ENCODE results near the gene FIBP. TPM values are rescaled to one million over a fixed set of nuclear protein-coding genes. Genes with fewer than 3 reads are reported as not detected.
A peak's percentile ranks its signal among the peaks of the same experiment; 100 is the strongest.

Gene FIBP
- total RNA-seq, 4 donors from 2014 or later, result 33.2 to 74.3 (median 48.6) TPM

DNA sequence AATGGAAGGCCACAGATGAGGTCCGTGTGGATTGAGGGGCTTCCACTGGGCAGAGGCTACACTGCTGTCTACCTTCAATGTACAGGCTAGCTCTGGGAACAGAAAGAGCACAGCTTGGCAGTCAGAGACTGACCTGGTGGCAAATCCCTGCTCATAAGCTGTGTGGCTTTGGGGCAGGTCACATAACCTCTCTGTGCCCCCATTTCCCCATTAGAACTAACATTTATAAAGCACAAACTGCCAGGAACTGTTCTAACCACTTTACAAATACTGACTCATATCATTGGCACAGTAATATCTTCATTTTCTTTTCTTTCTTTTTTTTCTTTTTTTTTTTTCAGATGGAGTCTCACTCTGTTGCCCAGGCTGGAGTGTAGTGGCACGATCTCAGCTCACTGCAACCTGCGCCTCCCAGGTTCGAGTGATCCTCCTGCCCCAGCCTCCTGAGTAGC is 8.8 kb upstream of the FIBP start:
- Histone ChIP-seq H3K9me3 (no peaks in the 10 kb centered on the region), H3K4me1 (peaks cover 41 to 50% (median 44%) of the 10 kb centered on the region in 4 donors), H3K4me3 (no peak overlapping the region), H3K27me3 (peaks cover 0 to 11% (median 0%) of the 10 kb centered on the region in 4 donors), H3K36me3 (no peaks in the 10 kb centered on the region), H3K27ac (replicated peaks in 1 of 4) (no peak overlapping the region)
- TF ChIP-seq, protein P1, sequence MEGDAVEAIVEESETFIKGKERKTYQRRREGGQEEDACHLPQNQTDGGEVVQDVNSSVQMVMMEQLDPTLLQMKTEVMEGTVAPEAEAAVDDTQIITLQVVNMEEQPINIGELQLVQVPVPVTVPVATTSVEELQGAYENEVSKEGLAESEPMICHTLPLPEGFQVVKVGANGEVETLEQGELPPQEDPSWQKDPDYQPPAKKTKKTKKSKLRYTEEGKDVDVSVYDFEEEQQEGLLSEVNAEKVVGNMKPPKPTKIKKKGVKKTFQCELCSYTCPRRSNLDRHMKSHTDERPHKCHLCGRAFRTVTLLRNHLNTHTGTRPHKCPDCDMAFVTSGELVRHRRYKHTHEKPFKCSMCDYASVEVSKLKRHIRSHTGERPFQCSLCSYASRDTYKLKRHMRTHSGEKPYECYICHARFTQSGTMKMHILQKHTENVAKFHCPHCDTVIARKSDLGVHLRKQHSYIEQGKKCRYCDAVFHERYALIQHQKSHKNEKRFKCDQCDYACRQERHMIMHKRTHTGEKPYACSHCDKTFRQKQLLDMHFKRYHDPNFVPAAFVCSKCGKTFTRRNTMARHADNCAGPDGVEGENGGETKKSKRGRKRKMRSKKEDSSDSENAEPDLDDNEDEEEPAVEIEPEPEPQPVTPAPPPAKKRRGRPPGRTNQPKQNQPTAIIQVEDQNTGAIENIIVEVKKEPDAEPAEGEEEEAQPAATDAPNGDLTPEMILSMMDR (IDR thresholded peaks at IDR 0.05), result no peak
- no peak for TF ChIP-seq EP300 (IDR thresholded peaks at IDR 0.05)
- no peak for TF ChIP-seq POLR2AphosphoS5 (IDR thresholded peaks at IDR 0.05)
- no peak for TF ChIP-seq POLR2A (IDR thresholded peaks at IDR 0.05; ENCODE audit: low read depth)
- WGBS, result 95% methylated on average over 4 of the region's 4 CpGs
- DNase-seq (ENCODE audit: extremely low spot score), result no peak
- intact Hi-C loops (cut with DNase I), result no loop called here

DNA sequence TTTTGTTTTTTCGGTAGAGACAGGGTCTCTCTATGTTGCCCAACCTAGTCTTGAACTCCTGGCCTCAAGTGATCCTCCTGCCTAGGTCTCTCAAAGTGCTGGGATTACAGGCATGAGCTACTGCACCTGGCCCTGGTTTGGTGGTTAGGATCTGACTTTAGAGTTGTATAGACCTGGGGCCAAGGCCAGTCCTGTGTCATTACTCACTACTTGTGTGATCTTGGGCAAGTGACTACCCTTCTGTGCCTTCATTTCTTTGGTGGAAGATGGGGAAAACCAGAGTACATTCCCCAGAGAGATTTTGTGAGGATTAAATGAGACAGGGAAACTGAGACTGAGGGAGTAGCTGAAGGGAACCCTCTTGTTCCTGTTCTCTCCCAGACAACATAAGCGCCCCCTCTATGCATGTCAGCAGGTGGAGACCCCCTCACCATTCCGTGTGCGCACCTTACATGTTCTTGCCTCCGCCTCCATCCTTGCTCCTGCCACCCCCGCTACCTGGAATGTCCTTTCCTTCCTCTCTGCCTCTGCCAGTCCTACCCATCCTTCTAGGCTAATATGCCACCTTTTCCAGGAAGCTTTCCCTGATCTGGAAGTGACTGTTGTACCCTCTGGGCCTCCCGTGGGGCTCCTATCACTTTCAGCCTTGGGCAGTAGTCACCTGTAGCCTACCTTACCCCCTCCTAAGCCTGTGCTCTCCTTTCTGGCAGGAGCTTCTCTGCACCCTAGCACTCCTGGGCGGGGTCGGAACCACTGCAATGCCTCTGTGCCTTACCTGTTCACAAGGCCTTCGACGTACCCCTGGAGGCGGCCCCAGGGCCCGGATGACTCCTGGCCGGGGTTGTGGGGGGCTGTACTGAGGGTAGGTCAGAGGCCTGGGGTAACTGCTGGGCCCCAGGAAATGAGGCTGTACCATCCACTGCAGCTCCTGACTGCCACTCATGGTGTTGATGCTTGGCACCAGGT is 8.0 kb upstream of the FIBP start:
- TF ChIP-seq, protein P1 (IDR thresholded peaks at IDR 0.05), result no peak
- peaks cover 46 to 58% (median 51%) of the 10 kb centered on the region in 4 donors for H3K4me1 ChIP-seq

DNA sequence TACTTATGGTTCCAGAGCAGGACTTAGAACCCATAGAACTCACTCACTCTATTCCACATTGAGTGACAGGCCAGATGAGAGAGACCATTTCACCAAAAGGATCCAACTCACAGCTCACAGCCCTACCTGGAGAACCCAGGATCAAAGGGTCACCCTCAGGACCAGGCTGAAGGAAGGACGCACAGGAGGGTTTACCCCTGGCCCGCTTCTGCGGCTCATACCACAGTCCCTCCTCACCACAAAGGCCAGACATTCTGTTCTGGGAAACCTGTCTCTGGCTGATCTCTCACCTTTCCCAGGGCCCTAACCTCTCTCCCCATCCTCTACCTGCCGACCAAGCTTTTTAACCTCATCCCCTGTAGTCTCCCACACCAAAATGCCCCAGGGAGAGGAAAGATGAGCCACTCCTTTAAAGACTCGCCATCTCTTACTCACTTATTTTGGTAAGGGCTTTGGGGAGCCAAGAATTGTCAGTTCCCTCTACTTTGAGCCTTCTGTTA is 7.3 kb upstream of the FIBP start:
- no peaks in the 10 kb centered on the region for H3K36me3 ChIP-seq
- H3K27me3 ChIP-seq, result peaks cover 0 to 11% (median 0%) of the 10 kb centered on the region in 4 donors
- intact Hi-C loops (cut with DNase I), result no loop called here
- H3K9me3 ChIP-seq, result no peaks in the 10 kb centered on the region
- H3K4me1 ChIP-seq, result peaks cover 42 to 60% (median 53%) of the 10 kb centered on the region in 4 donors
- no peak overlapping the region for H3K4me3 ChIP-seq
- TF ChIP-seq, protein P1 (IDR thresholded peaks at IDR 0.05), result no peak
- TF ChIP-seq POLR2AphosphoS5 (IDR thresholded peaks at IDR 0.05) (no peak), EP300 (IDR thresholded peaks at IDR 0.05) (no peak), POLR2A (IDR thresholded peaks at IDR 0.05; ENCODE audit: low read depth) (no peak)
- H3K27ac ChIP-seq (replicated peaks in 1 of 4), result no peak overlapping the region
- WGBS, result 94% methylated on average over 5 of the region's 5 CpGs
- DNase-seq (ENCODE audit: extremely low spot score), result no peak

More for the DNA sequence above, 8.0 kb upstream of the FIBP start:
- no peaks in the 10 kb centered on the region for H3K9me3 ChIP-seq
- 92% methylated on average over 14 of the region's 14 CpGs for WGBS
- H3K4me3 ChIP-seq, result no peak overlapping the region
- H3K27ac ChIP-seq (replicated peaks in 1 of 4), result no peak overlapping the region
- H3K27me3 ChIP-seq, result peaks cover 0 to 11% (median 0%) of the 10 kb centered on the region in 4 donors
- intact Hi-C loops (cut with DNase I), result no loop called here
- DNase-seq (ENCODE audit: extremely low spot score), result no peak
- H3K36me3 ChIP-seq, result no peaks in the 10 kb centered on the region

DNA sequence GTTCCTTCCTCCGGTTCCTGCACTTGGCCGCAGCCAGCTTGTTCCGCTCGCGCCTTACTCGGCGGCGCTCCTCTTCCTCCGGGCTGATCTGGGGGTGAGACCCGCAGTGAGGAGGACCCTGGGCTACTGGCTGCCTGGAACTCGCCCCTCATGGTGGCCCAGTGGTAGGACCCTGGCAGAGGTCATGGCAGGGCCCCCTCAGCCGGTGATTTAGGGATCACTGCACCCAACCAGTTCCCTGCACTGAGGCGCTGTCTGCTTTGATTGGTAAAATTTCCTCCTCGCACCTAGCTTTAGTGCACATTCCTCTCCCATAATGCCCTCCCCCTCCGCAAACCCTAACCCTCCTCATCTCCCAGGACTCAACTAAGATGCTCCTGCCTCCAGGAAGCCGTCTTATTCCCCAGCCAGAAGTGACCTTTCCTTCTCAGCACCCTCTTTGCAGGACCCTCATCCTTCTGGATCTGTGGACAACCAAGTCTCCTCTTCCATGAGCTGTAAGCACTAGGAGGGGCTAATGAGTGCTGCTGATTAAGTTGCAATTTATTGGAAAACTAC is 5.8 kb upstream of the FIBP start:
- Histone ChIP-seq H3K4me1 (peaks cover 42 to 57% (median 51%) of the 10 kb centered on the region in 4 donors), H3K4me3 (peak overlapping the region; percentile 27 to 84 (median 57)), H3K27ac (replicated peaks in 1 of 4) (peak overlapping the region; percentile 96 to 100 (median 98)), H3K27me3 (peaks cover 0 to 2% (median 0%) of the 10 kb centered on the region in 4 donors), H3K36me3 (no peaks in the 10 kb centered on the region), H3K9me3 (no peaks in the 10 kb centered on the region)
- WGBS, result 59% methylated on average over 13 of the region's 16 CpGs
- TF ChIP-seq EP300 (IDR thresholded peaks at IDR 0.05) (no peak), POLR2A (IDR thresholded peaks at IDR 0.05; ENCODE audit: low read depth) (no peak), POLR2AphosphoS5 (IDR thresholded peaks at IDR 0.05) (no peak)
- TF ChIP-seq, protein P1 (IDR thresholded peaks at IDR 0.05), result no peak
- intact Hi-C loops (cut with DNase I), result no loop called here
- DNase-seq (ENCODE audit: extremely low spot score), result no peak
